Prostate gland (tissue), 2 donors: ENCODE results near the gene C1orf53.

ENCODE experiments used
- POLR2A ChIP-seq: fragments of 450-650 bp; IDR thresholded peaks from one replicate; pipeline ENCODE4 v1.6.1; 2016; ENCODE audit warnings: antibody characterized with exemption, mild to moderate bottlenecking
- TF ChIP-seq, protein P1 (sequence below), 4 experiments: fragments of 200-600 bp in 2 of 4; fragments of 450-650 bp in 2 of 4; sonication (generic) in 2 of 4; IDR thresholded peaks; 1 replicate in 3 of 4; 2 replicates in 1 of 4; pipeline ENCODE4 v1.5.1; 2016 to 2019; ENCODE audit warnings: antibody characterized with exemption in 4 of 4, mild to moderate bottlenecking in 2 of 4, moderate library complexity in 2 of 4

- TF ChIP-seq, protein P1, sequence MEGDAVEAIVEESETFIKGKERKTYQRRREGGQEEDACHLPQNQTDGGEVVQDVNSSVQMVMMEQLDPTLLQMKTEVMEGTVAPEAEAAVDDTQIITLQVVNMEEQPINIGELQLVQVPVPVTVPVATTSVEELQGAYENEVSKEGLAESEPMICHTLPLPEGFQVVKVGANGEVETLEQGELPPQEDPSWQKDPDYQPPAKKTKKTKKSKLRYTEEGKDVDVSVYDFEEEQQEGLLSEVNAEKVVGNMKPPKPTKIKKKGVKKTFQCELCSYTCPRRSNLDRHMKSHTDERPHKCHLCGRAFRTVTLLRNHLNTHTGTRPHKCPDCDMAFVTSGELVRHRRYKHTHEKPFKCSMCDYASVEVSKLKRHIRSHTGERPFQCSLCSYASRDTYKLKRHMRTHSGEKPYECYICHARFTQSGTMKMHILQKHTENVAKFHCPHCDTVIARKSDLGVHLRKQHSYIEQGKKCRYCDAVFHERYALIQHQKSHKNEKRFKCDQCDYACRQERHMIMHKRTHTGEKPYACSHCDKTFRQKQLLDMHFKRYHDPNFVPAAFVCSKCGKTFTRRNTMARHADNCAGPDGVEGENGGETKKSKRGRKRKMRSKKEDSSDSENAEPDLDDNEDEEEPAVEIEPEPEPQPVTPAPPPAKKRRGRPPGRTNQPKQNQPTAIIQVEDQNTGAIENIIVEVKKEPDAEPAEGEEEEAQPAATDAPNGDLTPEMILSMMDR (IDR thresholded peaks at IDR 0.05) = no peak
- no peak for TF ChIP-seq POLR2A
These were observed 7.9 kb downstream of the C1orf53 start for GRCh38 chr1:197910120-197910991.
